Measurements from ENCODE around the gene SKA2.
"Not testable (repeated sequence)": the region's sequence is repeated elsewhere in the genome, so short reads cannot be mapped to it uniquely, and the experiment has no call there.

- TF ChIP-seq CTCF (conservative IDR thresholded peaks at IDR 0.05); EZH2 (IDR thresholded peaks at IDR 0.05; ENCODE audit: low read depth): not testable (repeated sequence)
These were observed 64.4 kb downstream of the SKA2 start for GRCh38 chr17:59090593-59090992.
